C1 segment of cervical spinal cord (tissue), 14 donors: Measurements from ENCODE around the gene DPYSL5.

Experiments
- DNase-seq, 14 donors: peaks; one replicate each; lab custom pipeline; 2025; lab: John Stamatoyannopoulos, UW

The DPYSL5 gene

DNA sequence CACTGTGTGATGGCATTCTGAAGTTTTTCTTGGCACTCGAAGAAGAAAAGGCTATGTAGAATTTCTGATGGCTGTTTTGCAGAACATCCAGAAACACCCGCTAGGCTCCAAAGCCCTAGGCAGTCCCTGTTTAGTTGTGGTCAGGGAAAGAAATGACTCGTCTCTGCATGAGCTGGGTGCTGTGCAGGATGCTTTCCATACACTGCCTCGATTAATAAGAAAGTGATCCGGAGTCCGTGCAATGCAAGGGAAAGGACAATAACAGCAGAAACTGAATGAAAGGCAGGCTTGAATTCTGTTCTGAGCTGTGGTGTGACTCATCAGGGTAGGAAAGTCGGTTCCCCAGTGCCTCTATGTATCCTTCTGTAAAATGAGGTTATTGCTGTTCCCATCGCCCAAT is 141.2 kb downstream of the DPYSL5 start:
- DNase-seq: no peak

DNA sequence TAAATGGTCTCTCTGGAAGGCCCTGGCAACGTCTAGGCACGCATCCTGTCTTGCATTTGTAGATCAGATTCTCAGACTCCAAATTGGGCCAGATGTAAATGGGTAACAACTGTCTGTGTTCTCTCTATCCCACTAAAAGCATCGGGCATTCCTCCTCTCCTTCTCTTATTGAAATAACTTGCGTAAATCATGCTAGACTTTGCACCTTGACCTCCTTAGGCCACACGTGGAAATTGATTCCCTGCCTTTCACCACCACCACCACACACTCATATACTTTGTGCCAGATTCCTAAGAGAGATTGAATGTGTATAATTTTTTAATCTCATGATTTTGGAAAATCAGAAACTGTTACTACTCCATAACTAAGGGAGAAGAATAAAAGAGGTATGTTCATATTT is 143.8 kb downstream of the DPYSL5 start:
- no peak for DNase-seq

DNA sequence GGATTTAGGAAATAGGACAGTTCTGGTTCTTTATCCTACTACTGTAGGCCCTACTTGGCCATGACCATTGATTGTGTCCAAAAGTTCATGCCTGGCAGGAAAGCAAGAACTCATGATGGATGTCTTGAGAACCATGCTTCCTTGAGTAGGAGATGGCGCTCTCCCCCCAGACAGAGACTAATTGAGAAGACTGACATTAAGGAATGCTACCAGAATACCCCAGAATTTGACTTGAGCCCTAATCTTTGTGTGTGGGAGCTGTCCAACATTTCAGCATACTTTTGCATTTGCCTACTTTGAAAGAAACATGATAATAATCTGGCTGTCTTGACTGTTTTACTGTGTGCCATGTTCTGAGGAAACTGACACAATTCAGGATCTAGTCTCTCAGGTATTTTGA is 145.8 kb downstream of the DPYSL5 start:
- DNase-seq: no peak

DNA sequence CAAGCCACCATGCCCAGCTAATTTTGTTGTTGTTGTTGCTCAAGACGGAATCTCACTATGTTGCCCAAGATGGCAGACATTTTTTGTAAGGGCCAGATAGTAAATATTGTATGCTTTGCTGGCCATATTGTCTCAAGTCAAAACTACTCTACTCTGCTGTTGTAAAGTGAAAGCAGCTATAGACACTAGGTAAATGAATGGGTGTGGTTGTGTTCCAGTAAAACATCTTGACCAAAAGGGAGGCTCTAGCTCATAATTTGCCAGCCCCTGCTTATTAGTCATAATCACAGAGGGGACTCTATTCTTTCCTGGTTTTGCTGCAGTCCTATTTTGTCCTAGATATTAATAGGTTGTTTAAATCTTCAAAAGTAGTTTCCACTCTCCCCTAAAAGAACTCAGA is 147.1 kb downstream of the DPYSL5 start:
- DNase-seq: no peak

DNA sequence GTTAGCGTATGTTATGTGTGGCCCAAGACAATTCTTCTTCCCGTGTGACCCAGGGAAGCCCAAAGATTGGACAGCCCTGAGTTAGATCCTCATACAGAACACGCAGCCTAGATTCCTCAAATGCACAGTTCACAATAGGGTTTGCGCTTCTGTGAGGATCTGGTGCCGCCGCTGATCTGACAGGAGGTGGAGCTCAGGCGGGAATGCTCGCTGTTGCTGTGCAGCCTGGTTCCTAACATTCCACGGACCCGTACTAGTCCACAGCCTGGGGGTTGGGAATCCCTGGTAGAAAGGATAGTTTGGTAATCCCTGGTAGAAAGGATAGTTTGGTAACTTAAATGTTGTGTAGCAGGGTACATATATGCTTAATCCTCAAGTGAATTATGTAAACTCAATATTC is 149.5 kb downstream of the DPYSL5 start:
- DNase-seq: no peak

DNA sequence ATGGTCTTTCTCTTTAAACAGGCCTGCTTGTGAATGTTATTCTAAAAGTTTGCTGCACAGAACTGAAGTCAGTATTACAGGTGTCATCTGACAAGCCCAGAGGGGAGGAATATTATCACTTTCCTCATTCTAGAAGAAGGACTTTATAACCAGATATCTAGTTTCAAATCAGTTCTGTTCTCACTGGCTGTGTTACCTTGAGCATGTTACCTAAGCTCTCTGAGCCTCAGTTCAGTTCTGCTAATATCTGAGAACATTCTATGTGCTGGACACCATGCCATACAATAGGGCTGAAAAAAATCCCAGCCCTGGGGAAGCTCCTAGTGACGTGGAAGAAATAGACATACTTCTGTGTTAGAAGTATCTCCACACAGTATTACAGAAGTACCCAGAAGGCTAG is 150.4 kb downstream of the DPYSL5 start:
- DNase-seq: no peak
